HEK293 (cell line): Measurements from ENCODE around the gene DGKG.

ENCODE experiments used
- CTCF ChIP-seq: fragments of 450-650 bp; formaldehyde crosslinking; IDR thresholded peaks from 2 replicates; pipeline ENCODE4 v1.5.1; 2016; ENCODE audit warnings: missing biosample characterization, missing genetic modification characterization
- ELK4 ChIP-seq: IDR thresholded peaks from 2 replicates; pipeline ENCODE4 v1.6.1; 2011; ENCODE audit warnings: mild to moderate bottlenecking, low read depth, low read length, borderline replicate concordance
- PRDM2 ChIP-seq: fragments of 450-650 bp; formaldehyde crosslinking; IDR thresholded peaks from 2 replicates; pipeline ENCODE4 v1.5.1; 2016; ENCODE audit warnings: missing biosample characterization, missing genetic modification characterization, borderline replicate concordance
- YY1 ChIP-seq: fragments of 450-650 bp; formaldehyde crosslinking; IDR thresholded peaks from 2 replicates; pipeline ENCODE4 v1.5.1; 2018; ENCODE audit warnings: missing biosample characterization, missing genetic modification characterization
- ZFP41 ChIP-seq: fragments of 450-650 bp; formaldehyde crosslinking; IDR thresholded peaks from 2 replicates; pipeline ENCODE4 v1.5.1; 2016; ENCODE audit warnings: missing biosample characterization, missing genetic modification characterization, borderline replicate concordance
- ZNF138 ChIP-seq: fragments of 450-650 bp; formaldehyde crosslinking; IDR thresholded peaks from 2 replicates; pipeline ENCODE4 v1.5.1; 2016; ENCODE audit warnings: missing biosample characterization, missing genetic modification characterization, borderline replicate concordance
- ZNF155 ChIP-seq: fragments of 450-650 bp; formaldehyde crosslinking; IDR thresholded peaks from 2 replicates; pipeline ENCODE4 v1.5.1; 2016; ENCODE audit warnings: missing biosample characterization, missing genetic modification characterization
- ZNF324 ChIP-seq: fragments of 450-650 bp; formaldehyde crosslinking; IDR thresholded peaks from 2 replicates; pipeline ENCODE4 v1.5.1; 2016; ENCODE audit warnings: missing biosample characterization, missing genetic modification characterization
- ZNF558 ChIP-seq: fragments of 450-650 bp; formaldehyde crosslinking; IDR thresholded peaks from 2 replicates; pipeline ENCODE4 v1.5.1; 2016; ENCODE audit warnings: missing biosample characterization, missing genetic modification characterization
- TF ChIP-seq, protein P1 (sequence below): fragments of 450-650 bp; formaldehyde crosslinking; IDR thresholded peaks from 2 replicates; pipeline ENCODE4 v1.5.1; 2016; ENCODE audit warnings: missing biosample characterization, missing genetic modification characterization, low read depth

DNA sequence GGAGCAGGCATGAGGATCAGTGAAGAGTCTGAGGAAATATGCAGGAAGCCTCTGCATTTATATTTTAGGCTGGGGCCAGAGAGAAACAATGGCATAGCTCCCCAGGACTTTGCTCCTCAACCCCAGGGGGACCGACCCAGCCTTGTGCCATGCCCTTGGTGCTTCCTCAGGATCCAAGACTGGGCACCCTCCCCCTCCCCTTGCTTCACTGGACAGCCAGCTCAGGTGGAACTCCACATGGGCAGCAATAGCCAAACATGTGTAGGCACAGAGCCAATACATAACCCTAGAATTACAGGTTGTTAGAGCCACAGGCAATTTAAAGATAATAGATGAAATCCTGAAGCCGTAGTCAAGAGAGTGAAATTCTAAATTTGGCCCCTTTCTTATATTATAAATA, 180.1 kb downstream of the DGKG start:
- no peak for TF ChIP-seq ZNF155 (tag by site-specific recombination)
- TF ChIP-seq ZNF324: no peak
- TF ChIP-seq CTCF (tag by site-specific recombination): no peak
- TF ChIP-seq ZNF138 (tag by site-specific recombination): no peak
- TF ChIP-seq ZFP41 (tag by site-specific recombination): no peak
- TF ChIP-seq ELK4: no peak
- TF ChIP-seq, protein P1, sequence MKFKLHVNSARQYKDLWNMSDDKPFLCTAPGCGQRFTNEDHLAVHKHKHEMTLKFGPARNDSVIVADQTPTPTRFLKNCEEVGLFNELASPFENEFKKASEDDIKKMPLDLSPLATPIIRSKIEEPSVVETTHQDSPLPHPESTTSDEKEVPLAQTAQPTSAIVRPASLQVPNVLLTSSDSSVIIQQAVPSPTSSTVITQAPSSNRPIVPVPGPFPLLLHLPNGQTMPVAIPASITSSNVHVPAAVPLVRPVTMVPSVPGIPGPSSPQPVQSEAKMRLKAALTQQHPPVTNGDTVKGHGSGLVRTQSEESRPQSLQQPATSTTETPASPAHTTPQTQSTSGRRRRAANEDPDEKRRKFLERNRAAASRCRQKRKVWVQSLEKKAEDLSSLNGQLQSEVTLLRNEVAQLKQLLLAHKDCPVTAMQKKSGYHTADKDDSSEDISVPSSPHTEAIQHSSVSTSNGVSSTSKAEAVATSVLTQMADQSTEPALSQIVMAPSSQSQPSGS: no peak
- no peak for TF ChIP-seq ZNF558 (tag by site-specific recombination)
- no peak for TF ChIP-seq PRDM2 (tag by site-specific recombination)
- no peak for TF ChIP-seq YY1 (tag by site-specific recombination)
